Activated T-cell treated with anti-CD3 and anti-CD28 coated beads for 24 hours (primary cell): Measurements from ENCODE around the gene TCEAL8.
A peak's percentile ranks its signal among the peaks of the same experiment; 100 is the strongest.
"Not testable (repeated sequence)": the region's sequence is repeated elsewhere in the genome, so short reads cannot be mapped to it uniquely, and the experiment has no call there.

Experiments
- DNase-seq: peaks from one replicate; pipeline ENCODE4 v3.0.0-alpha.2; 2020; ENCODE audit warnings: low read depth

The TCEAL8 gene, protein sequence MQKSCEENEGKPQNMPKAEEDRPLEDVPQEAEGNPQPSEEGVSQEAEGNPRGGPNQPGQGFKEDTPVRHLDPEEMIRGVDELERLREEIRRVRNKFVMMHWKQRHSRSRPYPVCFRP

DNA sequence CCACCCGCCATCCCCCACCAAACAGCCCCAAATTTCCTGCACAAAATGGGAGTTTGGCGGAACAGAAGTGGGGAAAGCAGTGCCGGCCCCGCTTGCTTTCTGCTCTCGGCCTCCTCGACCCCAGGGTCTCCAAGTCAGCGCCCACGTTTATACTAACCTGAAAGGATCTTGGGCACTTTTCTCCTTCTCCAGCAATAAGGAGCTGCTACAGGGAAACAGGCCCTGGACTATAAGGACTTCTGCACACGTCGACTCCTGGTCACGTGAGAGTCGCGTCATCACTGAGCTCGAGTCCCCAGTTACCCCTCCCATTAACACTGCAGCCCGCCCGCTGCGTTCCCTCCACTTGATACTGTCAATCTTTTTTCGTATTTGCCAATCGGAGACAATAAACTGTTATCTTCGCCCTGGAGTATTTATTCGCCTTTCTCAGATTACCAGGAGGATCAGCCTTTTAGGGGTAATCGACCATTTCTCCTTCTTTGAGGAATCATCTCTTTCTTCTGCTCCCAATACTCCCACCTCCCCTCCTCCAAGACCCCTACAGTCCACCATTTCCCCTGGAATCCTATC is at the start of gene TCEAL8:
TCEAL8 (minus strand) TSS at position 235 of the 573 bp plus-strand sequence. CDS start 1,176 bp downstream, outside the sequence.
- peak; percentile 44 for DNase-seq

DNA sequence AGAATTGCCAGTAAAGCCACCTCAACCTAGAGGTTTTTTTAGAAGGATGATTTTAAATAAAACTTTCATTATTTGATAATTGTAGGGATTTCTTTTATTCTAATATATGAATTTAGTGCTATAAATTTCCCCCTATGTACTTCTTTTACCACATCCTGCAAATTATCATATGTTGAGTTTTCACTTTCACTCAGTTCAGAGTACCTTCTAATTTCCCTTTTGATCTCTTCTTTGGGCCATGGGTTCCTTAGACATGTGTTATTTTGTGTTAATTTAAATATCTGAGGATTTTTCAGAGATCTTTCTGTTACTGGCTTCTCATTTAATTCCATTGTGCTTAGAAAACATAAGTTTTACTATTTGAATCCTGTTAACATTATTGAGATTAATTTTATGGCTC is 49.8 kb upstream of the TCEAL8 start:
- DNase-seq, result no peak

DNA sequence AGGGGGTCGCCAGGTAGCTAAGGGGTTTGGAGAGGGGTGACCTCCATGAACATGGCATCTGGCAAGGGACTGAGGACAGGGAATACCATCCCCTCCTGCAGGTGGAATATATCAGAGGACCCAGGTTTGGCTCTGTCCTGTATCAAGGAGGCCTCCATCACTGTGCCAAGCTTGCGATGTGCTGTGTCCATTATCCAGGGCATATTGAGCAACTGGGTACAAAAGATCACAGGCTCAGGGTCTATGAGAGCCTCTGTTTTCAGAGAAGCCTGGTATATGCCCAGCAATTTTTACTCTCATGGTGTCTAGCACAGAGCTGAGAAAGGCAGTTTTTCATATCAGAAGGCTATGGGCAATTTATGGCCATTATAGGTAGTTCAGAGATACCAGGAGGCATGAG is 38.2 kb upstream of the TCEAL8 start:
- no peak for DNase-seq

DNA sequence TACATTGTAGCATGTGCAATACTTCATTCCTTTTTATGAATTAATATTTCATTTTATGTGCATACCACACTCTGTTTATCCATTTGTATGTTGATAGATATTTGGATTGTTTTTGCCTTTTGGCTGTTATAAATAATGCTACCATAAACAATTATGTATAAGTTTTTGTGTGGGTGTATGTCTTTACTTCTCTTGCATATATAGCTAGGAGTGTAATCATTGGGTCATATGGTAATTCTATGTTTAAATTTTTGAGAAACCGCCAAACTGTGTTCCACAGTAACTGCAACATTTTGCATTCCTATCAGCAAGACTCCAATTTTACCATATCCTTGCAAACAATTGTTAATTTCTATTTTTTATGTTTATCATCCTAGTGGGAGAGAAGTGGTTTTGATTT is 24.7 kb upstream of the TCEAL8 start:
- no peak for DNase-seq

DNA sequence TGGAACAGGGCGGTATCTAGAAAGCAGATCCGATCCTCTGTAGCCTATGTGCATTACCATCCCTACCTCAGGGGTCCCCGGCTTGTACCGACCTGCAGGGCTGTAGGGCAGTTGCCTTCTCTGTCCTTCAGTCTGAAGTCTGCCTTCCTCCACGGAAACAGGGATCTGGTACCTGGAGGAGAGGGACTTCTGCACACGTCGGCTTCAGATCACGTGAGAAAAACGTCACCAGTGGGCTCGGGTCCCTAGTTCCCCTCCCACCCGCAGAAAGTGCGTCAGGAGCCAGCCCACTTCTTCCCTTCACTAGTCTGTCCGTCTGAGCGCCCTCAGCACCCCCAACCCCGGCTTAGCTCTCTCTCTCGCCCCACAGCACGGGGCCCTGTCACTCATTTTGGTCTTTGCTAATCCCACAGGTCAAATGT is 21.6 kb upstream of the TCEAL8 start, which contains the start of gene TCEAL5:
TCEAL5 (minus strand) TSS at position 170 of the 422 bp plus-strand sequence. CDS start 2,187 bp downstream, outside the sequence.
- DNase-seq, result no peak

DNA sequence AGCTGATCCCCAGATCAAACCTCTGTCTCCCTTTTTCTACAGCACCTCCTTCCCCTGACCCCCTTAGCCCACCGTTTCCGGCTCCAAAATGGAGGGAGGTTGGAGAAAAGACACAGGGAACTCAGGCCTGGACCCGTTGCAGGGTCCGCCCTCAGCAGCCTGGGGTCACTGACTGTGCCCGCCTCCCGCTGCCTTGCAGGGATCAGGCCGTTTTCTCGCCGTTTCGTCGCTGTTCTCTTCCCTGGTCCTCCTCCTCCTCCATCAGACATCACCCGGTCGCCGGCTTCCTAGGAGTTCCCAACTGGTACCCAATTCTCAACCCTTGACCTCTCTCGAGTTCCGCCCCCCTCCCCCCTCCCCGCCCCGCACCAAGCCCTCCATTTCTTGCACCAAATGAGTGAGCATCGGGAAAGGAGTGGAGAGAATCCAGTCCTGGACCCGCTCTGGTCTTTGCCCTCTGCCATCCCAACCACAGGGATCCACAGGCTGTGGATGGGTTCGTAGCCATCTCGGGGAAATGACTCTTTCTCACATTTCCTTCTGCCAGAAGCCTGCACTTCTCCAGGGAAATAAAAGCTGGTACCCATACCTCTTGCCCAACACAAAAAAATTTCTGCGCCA is 21.1 kb upstream of the TCEAL8 start:
- DNase-seq, result no peak

DNA sequence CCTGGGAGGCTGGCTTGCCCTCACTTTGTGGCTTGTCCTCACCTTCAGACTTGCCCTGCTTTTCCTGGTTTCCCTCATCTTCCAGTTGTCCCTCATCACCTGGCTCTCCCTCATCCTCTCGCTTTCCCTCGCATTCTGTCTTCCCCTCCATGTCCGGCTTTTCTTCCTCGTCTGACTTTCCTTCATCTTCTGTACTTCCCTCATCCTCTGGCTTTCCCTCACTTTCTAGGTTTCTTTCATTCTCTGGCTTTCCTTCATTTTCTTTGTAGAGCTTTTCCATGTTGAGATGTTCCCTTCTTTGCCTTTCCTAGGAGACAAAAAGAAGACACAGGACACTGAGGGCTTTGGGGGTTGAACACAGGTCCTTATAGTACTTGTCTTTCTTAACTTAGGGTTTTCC is 19.3 kb upstream of the TCEAL8 start:
- no peak for DNase-seq

DNA sequence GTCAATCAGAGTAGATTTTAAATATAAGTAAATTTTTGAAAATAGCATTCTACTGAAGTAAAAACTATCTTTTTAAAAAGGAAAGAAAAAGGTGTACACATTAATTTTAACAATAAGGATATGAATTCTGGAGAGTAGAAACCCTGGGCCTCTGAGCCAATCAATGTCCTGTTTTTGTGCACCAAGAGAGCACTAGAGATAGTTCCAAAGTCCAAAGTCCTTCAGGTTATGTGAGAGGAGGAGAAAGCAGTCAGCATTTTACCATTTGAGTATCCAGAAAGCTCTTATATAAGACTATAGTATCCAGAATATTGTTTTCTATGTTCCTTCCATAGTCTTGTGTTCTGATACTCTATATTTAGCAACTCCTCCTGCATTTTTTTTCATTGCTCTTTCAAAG is 3.3 kb upstream of the TCEAL8 start:
- no peak for DNase-seq

DNA sequence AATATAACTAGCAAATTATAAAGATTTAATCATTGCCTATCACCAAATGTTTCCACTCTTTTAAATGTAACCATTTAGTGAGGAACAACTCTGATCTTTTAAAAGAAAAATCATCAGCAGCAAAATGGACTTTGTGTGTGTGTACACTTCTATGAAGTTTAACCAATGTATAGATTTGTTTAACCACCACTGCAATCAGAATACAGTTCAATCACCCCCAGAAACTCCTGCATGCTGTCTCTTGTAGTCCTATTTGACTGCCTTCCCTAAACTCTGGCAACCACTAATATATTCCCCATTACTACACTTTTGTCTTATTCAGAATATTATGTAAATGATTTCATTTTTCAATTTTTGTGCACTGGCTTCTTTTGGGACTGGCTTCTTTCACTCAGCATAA is 1.7 kb upstream of the TCEAL8 start:
- DNase-seq, result no peak

DNA sequence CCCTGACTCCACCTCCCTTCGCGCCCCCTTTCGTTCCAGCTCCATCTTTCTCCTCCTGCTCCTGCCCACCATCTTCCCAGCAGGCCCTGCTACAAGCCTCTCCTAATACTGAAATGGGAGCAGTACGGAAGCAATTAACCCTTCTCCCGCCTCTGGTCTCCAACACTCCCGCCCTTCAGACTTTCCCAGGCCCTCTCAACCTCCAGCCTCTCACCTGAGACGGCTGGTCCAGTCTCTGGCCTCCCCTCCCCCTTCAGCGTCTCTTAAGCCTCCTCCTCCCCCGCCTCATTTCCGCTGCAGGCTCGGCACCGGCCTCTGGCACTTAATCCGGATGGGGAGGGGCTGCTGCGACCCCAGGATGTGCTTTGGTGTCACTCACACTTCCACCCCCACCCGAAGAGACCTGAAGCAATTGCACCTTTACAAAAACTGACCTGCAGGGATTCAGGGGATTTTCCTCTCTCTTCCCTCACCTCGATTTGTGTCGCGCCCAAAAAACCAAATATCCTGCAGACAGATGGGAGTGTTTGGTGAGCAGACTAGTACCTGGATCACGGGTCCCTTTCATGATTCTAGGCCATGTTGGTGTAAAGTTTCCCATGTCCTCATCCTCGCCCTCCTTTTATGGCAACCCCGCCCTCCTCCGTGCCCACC is 657 bp downstream of the TCEAL8 start:
- peak; percentile 18 for DNase-seq

DNA sequence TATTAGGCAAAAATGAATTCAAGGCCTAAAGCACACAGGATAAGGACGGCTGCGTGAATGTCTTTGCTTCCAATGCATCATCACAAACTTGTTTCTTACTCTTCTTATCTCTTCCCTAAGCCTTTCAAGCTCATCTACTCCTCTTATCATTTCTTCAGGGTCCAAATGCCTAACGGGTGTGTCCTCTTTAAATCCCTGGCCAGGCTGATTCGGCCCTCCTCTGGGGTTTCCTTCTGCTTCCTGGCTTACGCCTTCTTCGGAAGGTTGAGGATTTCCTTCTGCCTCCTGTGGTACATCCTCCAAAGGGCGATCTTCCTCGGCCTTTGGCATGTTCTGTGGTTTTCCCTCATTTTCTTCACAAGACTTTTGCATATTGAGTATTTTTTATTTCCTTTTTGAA is 1.3 kb downstream of the TCEAL8 start:
- no peak for DNase-seq

DNA sequence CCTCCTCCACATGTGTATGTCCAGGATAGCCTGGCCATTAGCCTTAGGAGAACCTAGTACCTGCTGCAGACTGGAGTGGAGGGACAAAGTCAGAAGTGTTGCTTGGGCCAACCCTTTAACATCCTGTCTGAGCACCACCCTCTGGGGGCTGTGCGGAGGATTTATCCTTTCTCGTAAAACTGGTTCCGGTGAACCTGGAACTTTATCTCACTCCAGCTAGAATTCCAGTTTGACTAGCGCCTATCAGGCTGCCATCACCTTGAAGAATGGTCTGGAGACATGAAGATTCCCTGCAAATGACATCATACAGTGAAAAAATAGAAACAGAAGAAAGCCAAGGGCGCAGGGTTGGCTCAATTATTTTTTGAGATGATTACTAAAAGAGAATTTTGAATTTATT is 4.0 kb downstream of the TCEAL8 start:
- no peak for DNase-seq

DNA sequence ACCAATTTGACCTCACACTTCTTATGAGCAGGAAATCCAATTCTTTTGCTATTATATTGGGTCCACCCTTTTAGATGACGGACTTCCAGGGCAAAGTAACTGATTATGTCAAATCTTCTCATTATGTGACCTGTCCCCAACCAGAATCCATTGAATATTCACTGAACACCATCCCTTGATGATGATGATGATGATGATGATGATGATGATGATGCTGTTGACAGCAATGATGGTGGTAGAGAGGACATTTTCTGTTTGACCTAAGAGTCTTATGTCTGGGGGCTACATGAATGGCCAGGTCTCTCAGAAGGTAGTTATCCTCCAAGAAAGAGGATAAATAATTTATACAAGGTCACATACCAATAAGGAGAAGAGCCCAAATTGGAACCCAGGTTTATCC is 5.2 kb downstream of the TCEAL8 start:
- DNase-seq, result no peak

DNA sequence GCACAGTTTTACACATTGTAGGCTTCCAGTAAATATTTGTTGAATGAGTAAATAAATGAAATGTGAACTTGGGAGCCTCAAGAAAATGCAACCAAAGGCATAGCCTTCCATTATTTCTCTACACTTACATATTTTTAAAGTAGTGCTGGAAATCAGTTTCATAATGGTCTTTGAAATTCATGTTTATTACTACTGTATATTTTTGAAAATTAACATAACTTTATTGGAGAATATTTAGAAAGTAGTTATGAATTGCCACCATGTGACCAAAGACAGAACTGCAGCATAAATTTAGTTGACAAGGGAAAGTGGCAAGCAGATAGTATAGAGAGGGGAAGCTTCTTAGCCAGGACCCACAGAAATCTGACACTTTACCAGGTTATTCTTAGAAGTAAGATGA is 6.4 kb downstream of the TCEAL8 start:
- no peak for DNase-seq

DNA sequence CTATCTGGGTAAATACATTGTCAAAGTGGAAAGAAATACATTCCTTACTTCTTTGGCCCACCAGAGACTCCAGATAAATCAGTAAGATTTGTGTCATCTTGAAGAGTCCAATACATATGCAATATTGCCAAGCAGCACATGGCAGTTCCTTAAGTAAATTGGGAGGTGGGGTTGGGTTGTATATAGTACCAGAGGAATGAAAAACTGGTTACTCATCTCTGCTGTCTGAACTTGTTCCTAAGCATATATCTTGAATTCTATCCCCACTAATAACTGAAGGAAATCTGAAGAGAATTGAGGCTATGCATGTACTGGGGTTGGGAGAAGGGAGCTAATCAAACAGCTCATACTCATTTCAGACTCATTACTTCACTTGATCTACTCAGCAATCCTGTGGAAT is 14.8 kb downstream of the TCEAL8 start:
- DNase-seq, result no peak

DNA sequence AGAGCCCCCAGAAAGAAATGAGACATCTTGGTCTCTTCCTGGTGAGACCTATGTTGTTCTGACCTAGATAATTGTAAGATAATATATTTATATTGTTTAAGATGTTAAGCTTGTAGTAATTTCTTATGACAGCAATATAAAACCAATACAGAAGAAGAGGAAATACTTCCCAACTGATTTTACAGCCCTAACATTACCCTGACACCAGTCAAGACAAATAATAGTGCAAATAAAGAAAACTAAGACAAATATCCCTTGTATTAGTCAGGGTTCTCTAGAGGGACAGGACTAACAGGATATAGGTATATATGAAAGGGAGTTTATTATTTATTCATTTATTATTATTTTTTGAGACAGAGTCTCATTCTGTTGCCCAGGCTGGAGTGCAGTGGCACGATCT is 18.7 kb downstream of the TCEAL8 start:
- DNase-seq, result no peak

DNA sequence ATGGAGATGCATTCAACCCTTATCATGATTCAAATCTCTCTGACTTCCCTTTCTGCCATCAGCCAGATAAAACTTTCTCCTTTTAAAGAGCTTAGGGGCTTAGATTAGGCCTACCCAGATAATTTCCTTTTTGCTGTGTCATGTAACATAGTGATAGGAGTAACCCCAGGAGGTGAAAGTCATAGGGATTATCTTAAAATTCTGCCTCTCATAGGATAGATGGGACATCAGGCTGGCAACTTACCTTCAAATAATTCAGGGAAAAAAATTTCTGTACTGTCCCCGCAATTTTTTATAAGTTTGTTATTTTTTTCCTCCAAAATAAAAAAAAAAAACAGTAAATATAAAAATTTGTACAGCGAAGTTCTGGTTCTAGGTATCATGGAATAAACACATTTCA is 19.3 kb downstream of the TCEAL8 start:
- not testable (repeated sequence) for DNase-seq

DNA sequence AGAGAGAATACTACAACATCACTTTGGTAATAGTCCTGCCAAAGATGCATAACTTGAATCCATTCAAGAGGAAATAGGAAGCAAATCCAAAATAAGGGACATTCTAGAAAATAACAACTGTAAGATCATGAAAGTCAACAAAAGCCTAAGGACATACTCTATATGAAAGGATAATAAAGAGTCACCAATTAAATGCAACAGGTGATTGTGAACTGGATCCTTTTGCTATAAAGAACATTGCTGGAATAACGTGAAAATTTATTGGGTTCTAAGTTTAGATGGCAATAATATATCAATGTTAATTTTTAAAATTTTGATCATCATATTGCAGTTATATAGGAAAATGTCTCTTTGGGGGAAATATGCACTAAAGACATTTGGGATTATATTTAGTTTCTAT is 20.1 kb downstream of the TCEAL8 start:
- no peak for DNase-seq

DNA sequence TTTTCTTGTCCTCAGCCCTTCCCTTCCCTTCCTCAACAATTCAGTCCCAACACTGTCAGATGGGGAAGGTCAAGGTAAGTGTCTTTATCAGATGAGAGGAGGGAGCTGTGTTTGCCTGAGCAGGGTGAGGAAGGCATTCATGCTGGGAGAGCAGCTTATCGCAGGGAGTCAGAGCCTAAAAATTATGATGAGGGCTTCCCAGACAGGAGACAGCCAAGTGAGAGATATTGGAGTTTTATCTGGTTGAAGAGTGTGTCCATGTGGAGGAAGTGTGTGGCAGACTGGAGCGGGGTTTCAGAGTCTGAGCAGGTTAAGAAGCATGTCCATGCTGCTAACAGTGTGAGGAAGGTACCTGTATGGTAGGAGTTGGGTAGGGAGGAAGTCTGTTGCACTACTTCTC is 21.7 kb downstream of the TCEAL8 start:
- DNase-seq, result no peak

DNA sequence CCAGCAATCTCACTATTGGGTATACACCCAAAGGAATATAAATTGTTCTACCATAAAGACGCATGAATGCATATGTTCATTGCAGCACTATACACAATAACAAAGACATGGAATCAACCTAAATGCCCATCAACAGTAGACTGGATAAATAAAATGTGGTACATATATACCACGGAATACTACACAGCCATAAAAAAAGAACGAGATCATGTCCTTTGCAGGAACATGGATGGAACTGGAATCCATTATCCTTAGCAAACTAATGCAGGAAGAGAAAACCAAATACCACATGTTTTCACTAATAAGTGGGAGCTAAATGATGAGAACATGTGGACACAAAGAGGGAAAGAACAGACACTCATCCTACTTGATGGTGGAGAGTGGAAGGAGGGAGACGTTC is 29.0 kb downstream of the TCEAL8 start:
- DNase-seq, result not testable (repeated sequence)

DNA sequence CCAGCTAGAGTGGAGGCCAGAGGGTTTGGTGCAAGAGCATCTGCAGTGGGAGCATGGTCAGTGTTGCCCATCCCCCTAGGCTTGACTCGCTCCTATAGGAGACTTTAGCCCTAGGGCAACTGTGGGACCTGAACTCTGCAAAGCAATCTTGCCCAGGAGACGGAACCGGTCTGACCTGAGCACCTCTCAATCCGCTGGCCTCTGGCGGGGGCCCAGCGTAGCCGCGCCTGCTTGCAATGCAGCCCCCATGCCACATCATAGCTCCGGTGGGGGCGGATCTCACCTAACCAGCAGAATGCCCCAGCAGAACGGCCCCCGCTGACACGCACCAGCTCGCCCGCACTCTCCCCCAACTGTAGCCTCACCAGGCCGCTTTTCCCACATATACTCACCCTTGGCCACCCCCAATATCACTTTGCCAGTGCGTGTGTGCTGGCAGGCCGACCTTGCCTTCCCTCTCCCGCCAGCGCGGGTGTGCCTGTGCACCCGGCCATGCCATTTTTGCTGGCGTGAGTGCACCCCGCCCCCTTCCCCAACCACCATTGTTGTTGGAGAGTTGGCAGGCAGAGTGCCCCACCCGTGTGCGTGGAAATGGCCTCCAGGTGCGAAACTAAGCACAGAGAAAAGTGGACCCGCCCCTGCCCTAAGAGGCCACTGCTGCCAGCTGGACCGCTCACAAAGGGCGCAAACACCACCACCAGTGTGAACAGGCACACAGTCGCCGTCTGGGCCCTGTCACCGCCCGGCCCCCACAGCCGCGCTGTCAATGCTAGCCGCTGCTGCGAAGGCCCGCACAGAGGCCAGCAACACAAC is 34.2 kb downstream of the TCEAL8 start:
- no peak for DNase-seq

DNA sequence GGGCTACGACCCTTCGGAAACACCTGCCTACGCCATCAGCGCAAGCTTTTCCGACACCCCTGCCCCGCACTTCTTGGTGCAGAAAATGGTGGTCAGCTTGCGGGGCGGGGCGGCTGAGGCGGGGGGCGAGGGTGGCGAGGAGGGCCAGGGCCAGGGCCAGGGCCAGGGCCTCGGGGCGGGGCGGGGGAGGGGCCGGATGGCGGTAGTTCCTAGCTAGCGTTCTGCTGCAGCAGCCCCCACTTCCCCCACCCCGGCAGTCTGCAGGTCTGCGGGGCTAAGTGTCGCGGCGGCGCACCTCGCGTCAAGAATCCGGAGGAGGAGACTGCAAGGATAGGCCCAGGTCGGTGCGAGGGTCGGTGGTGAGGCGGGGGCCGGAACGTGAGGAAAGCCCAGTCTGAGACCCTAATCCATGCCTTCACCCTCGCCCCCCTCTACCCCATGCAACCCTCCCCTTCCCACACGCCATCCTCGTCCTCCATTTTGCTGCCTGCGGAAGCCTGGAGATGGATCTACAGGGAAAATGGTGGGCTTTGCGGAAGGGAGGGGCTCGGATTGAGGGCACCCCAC is 39.4 kb downstream of the TCEAL8 start:
- peak; percentile 7 for DNase-seq
